HG03558 (cell line): ENCODE measurements around the gene ZNF775.

Experiments
- ATAC-seq: cut with Tn5 transposase; IDR thresholded peaks from one replicate; pipeline ENCODE4 v1.9.1; 2021; ENCODE audit warnings: moderate number of reproducible peaks; ENCODE audit not compliant: unreplicated experiment; ENCODE audit errors: extremely low read depth

Gene ZNF775

GRCh38 chr7:150378853-150379440 lies at the start of gene ZNF775:
Gene ZNF775, plus strand, starts transcription at chr7:150379330. Its CDS starts 9,141 bp downstream, at chr7:150388471.
- ATAC-seq: peak; percentile 68

- no peak for ATAC-seq
Measured at GRCh38 chr7:150329331-150330120, 49.6 kb upstream of the ZNF775 start.

DNA sequence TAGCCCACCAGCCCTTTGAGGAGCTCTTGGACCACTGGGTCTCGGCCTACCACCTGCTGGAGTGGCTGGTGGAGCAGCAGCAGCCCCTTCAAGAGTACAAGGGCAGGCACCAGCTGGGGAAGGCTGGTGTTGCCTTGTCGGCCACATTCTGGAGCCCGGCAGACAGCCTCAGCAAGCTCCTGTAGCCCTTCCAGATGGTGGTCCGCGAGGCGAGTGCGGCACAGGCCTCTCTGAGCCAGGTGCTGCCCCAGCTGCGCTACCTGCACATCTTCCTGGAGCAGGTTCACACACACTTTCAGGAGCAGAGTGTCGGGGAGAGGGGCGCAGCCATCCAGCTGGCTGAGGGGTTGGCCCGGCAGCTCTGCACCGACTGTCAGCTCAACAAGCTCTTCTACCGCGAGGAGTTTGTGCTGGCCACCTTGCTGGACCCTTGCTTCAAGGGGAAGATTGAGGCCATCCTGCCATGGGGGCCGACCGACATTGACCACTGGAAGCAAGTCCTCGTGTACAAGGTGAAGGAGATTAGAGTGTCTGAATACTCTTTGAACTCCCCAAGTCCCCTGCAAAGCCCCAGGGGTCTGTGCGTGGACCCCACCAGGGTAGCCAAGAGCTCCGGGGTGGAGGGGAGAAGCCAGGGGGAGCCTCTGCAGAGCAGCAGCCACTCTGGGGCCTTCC lies 48.8 kb upstream of the ZNF775 start:
- ATAC-seq: no peak

DNA sequence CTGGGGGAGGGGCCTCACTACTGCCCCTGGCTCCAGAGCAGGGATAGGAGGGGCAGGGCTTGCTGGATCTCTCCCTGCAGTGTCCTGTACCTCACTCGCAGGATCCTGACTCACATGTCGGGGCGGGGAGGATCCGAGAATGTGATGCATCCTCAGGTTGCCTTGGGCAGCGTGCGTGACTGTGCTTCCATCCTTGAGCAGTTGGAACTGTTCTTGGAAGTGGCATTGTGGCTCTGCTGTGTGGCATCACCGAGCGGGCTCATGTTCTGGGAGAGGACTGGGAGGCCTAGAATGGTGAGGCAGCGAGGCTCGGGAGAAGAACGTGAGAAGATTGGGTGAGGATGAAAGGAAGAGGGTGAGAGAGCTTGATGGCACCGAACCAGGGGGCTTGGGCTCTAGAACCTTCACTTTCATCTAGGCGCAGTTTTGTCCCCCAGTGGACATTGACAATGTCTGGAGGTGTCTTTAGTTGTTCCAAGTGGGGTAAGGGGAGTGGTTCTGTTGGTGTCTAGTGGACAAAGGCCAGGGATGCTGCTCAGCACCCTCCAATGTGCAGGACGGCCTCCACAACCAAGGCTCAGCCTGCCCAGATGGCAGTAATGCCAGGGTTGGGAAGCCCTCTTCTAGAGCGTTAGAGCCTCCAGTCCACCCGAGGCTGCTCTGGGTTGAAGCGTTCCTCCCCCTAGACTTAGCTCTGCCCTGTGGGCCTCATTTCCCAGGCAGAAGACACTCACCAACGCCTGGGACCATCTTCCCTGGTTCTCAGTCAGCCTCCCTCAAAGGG lies 46.1 kb upstream of the ZNF775 start:
- ATAC-seq: no peak

DNA sequence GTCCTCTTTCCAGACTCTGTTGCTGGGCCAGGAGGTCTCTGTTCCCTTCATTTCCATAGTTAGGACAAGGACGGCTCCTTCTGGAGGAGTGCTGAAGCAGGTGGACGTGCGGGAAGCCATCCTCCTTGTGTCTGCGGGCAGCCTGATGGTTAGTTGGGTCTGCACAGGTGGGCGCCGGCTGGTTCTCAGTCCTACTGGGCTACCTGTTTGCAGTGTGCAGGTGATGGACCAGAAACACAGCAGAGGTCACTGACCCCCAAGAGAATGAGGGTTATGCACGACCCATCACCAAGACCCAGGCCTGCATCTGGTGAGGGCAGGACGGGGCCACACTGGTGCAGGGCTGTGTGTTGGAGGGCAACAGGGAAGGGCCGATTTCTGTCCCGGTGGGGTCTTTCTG lies 45.5 kb upstream of the ZNF775 start:
- ATAC-seq: no peak

GRCh38 chr7:150334108-150334507 lies 45.0 kb upstream of the ZNF775 start:
- no peak for ATAC-seq

GRCh38 chr7:150335108-150335773 lies 43.9 kb upstream of the ZNF775 start:
- no peak for ATAC-seq

DNA sequence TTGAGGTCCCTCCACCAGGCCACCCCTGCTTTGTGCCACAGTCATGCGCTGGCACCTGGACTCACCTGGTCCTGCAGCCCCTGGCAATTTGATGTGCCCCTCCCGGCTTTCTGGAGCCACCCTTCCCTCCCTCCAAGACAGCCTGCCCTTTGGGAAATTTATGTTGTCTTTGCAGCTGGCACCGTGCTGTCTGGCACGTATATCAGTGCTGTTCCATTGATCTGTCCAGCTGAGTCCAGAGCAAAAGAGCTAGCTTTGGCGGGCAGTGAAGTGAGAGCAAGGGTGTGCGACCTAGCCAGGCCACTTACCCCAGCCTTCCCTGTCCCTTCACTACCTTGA lies 43.4 kb upstream of the ZNF775 start:
- ATAC-seq: no peak

DNA sequence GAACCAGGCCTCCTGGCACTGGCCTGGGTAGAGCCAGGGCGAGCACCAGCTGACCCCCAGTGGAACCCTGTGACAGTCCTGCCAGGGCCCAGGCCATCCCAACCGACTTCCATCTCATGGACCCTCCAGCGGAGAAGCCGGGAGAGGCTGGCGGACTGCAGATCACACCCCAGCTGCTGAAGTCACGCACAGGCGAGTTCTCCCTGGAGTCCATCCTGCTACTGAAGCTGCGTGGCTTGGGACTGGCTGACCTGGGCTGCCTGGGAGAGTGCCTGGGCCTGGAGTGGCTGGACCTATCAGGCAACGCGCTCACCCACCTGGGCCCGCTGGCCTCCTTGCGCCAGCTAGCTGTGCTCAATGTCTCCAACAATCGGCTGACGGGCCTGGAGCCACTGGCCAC lies 42.4 kb upstream of the ZNF775 start:
- ATAC-seq: no peak

- no peak for ATAC-seq
Measured at GRCh38 chr7:150337179-150337578, 42.0 kb upstream of the ZNF775 start.

DNA sequence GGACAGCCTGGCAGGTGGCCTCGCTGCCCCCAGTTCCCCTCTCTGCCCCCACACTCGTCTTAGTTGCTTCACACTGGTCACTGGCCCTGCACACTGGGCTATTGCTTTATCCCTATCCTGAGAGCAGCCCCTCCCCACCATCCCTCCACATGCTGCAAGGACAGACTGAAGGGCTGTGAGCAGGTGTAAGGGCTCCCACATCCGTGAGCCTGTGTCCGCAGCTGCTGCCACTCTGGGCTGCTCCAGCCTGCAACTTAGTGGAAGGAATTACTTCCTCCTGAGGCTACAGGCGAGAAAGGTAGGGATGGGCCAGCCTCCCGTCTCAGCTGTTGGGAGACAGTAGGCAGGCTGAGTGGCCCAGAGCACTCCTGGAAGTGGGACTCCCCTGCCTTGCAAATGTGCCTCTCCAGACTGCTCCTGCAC lies 41.5 kb upstream of the ZNF775 start:
- ATAC-seq: no peak

GRCh38 chr7:150338166-150338829 lies 40.8 kb upstream of the ZNF775 start:
- no peak for ATAC-seq

- no peak for ATAC-seq
Measured at GRCh38 chr7:150339409-150339809, 39.7 kb upstream of the ZNF775 start.

DNA sequence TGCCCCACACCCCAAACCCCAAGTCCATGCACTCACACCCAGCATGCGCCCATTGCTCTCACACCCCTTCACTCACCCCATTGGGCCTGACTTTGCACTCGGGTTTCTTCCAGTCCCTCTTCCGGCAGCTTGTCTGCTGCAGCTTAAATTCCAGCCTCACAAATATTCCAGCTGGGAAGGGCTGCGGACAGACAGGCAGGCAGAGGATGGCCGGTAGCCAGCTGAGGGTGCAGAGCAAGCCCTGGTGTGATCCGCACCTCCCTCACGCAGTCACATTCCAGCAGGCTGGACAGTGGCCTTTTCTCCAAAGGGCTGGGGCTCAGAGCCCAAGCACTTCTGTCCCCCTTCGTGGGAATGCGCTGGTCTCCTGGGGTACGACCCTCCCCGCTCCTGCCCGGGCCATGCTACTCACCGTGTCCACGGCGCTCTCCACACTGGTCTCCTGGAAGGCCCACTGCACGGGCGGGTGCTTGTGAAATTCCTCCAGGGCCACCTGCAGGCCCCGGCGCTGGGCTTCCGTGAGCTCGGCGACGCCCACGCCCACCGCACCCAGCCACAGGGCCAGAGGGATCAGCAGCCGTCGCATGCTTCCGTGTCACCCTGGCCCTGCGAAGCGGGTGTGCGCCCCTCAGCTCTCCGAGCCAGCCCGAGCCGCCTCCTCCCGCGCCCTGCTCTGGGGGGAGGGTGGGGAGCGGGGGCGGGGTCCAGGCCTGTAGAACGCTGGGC lies 38.9 kb upstream of the ZNF775 start:
- no peak for ATAC-seq

- ATAC-seq: no peak
Measured at GRCh38 chr7:150340875-150341262, 38.3 kb upstream of the ZNF775 start.

GRCh38 chr7:150341263-150342120 lies 37.6 kb upstream of the ZNF775 start, which contains the start of gene RARRES2:
Gene RARRES2, minus strand, starts transcription at chr7:150341629. Its CDS starts 1,020 bp downstream, at chr7:150340609.
- no peak for ATAC-seq

DNA sequence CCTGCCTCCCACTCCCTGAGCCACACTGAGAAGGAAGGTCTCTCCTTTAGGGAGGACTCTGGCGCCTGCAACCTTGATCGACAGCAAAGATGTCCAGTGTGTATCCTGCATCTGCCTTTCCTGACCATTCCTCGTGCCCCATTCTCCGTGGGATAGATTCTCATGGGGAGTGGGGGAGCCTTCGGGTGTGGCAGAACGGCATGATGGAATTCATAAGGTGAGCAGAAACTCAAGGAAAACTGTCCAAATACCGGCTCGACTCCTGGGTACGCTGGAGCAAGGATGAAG lies 37.1 kb upstream of the ZNF775 start:
- no peak for ATAC-seq

GRCh38 chr7:150343225-150343624 lies 35.9 kb upstream of the ZNF775 start:
- no peak for ATAC-seq
